DOHH2 (cell line): ENCODE results near the gene GALNTL6.

ENCODE experiments used
- EZH2phosphoT487 ChIP-seq: fragments of 200-600 bp; sonication (generic); IDR thresholded peaks from 2 replicates; pipeline ENCODE4 v1.6.1; 2017; ENCODE audit warnings: borderline replicate concordance, mild to moderate bottlenecking, antibody characterized with exemption, low read length, moderate library complexity, mixed read lengths
- TF ChIP-seq, protein P1 (sequence below): fragments of 200-600 bp; sonication (generic); IDR thresholded peaks from one replicate; pipeline ENCODE4 v1.5.1; 2014; ENCODE audit warnings: antibody characterized with exemption, mild to moderate bottlenecking, low read depth, low read length; ENCODE audit not compliant: poor library complexity, severe bottlenecking

DNA sequence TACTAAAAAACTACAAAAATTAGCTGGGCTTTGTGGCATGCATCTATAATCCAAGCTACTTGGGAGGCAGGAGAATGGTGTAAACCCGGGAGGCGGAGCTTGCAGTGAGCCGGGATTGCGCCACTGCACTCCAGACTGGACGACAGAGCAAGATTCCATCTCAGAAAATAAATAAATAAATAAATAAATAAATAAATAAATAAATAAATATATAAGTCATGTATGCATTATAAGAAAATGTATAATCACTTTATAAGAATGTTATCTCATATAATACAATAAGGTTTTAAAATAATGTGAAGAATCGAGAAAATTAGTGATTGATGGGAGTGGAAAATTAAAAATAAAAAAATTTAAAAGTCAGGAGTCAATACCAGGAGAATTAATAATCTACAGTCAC lies 127.5 kb downstream of the GALNTL6 start:
- TF ChIP-seq, protein P1, sequence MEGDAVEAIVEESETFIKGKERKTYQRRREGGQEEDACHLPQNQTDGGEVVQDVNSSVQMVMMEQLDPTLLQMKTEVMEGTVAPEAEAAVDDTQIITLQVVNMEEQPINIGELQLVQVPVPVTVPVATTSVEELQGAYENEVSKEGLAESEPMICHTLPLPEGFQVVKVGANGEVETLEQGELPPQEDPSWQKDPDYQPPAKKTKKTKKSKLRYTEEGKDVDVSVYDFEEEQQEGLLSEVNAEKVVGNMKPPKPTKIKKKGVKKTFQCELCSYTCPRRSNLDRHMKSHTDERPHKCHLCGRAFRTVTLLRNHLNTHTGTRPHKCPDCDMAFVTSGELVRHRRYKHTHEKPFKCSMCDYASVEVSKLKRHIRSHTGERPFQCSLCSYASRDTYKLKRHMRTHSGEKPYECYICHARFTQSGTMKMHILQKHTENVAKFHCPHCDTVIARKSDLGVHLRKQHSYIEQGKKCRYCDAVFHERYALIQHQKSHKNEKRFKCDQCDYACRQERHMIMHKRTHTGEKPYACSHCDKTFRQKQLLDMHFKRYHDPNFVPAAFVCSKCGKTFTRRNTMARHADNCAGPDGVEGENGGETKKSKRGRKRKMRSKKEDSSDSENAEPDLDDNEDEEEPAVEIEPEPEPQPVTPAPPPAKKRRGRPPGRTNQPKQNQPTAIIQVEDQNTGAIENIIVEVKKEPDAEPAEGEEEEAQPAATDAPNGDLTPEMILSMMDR: no peak
- TF ChIP-seq EZH2phosphoT487: no peak
